ENCODE results near the gene PRDX5. TPM values are rescaled to one million over a fixed set of nuclear protein-coding genes. Genes with fewer than 3 reads are reported as not detected.
"Not testable (repeated sequence)": the region's sequence is repeated elsewhere in the genome, so short reads cannot be mapped to it uniquely, and the experiment has no call there.

PRDX5 gene
- total RNA-seq, 2 experiments from 2014 or later, result 177 to 217 TPM

GRCh38 chr11:64314805-64315561 lies 2.9 kb upstream of the PRDX5 start:
- DNase-seq (ENCODE audit: low spot score), result no peak
- no TSS peak for BruUV-seq (replicated peaks)
- CTCF ChIA-PET (ENCODE audit: unreplicated experiment), result no interaction called here
- H3K4me1 ChIP-seq (ENCODE audit: insufficient read depth, low read length, poor library complexity, severe bottlenecking), result peaks cover 29% of the 10 kb centered on the region
- intact Hi-C loops (cut with micrococcal nuclease; ENCODE audit: unreplicated experiment), result no loop called here
- H3K36me3 ChIP-seq (ENCODE audit: insufficient read depth, low read length), result peaks cover 67% of the 10 kb centered on the region
- POLR2A ChIA-PET, result no interaction called here
- peaks cover 17% of the 10 kb centered on the region; the same call in 1 of the 2 replicates for H3K79me2 ChIP-seq (ENCODE audit: insufficient read depth, low read depth, low read length)
- no peaks in the 10 kb centered on the region for H3K9me3 ChIP-seq (ENCODE audit: low read length)
- peak overlapping the region; percentile 77; the same call in 1 of the 2 replicates for H3K4me2 ChIP-seq (ENCODE audit: low read length)
- no peaks in the 10 kb centered on the region for H4K20me1 ChIP-seq (ENCODE audit: insufficient read depth, low read length)
- no peak overlapping the region for H3K4me3 ChIP-seq (ENCODE audit: low read depth, low read length, poor library complexity, severe bottlenecking)
- no peak overlapping the region for H3K27ac ChIP-seq (ENCODE audit: low read depth, low read length, poor library complexity, severe bottlenecking)
- no peaks in the 10 kb centered on the region for H3K9me2 ChIP-seq (ENCODE audit: insufficient read depth, low read length)
- no peak overlapping the region for H2AFZ ChIP-seq (ENCODE audit: low read length)
- TF ChIP-seq CTCF (conservative IDR thresholded peaks at IDR 0.05; ENCODE audit: low read length) (0 out of 2 replicates have a peak, but pooled peaks have one; percentile 22), EZH2phosphoT487 (IDR thresholded peaks at IDR 0.05; ENCODE audit: borderline replicate concordance, low read depth, low read length) (no peak)

- Histone ChIP-seq H3K79me2 (ENCODE audit: insufficient read depth, low read depth, low read length) (peaks cover 17% of the 10 kb centered on the region; the same call in 1 of the 2 replicates), H3K27ac (ENCODE audit: low read depth, low read length, poor library complexity, severe bottlenecking) (peak overlapping the region; percentile 88), H3K4me1 (ENCODE audit: insufficient read depth, low read length, poor library complexity, severe bottlenecking) (peaks cover 29% of the 10 kb centered on the region), H3K36me3 (ENCODE audit: insufficient read depth, low read length) (peaks cover 72% of the 10 kb centered on the region), H3K4me3 (ENCODE audit: low read depth, low read length, poor library complexity, severe bottlenecking) (peak overlapping the region; percentile 83), H3K4me2 (ENCODE audit: low read length) (peak overlapping the region; percentile 77)
- H2AFZ ChIP-seq (ENCODE audit: low read length); H4K20me1 ChIP-seq (ENCODE audit: insufficient read depth, low read length); H3K9me2 ChIP-seq (ENCODE audit: insufficient read depth, low read length); DNase-seq (ENCODE audit: low spot score); H3K9me3 ChIP-seq (ENCODE audit: low read length); intact Hi-C loops (cut with micrococcal nuclease; ENCODE audit: unreplicated experiment): not testable (repeated sequence)
- ChIA-PET CTCF (ENCODE audit: unreplicated experiment) (interaction anchor here (0.6 kb wide), 1 partner anchor 11 kb away, joined by 3 read pairs; no protein-coding TSS in a partner anchor), POLR2A (interaction anchor here (0.6 to 2.3 kb wide), 2 partner anchors 25 to 39 kb away, joined by 3 to 22 read pairs; partner anchors contain the start of gene CCDC88B)
- BruUV-seq (replicated peaks), result TSS peak; percentile 45
These were observed 2.0 kb upstream of the PRDX5 start for GRCh38 chr11:64315667-64316526.

GRCh38 chr11:64316672-64317324 lies 1.1 kb upstream of the PRDX5 start:
- Histone ChIP-seq H2AFZ (ENCODE audit: low read length) (no peak overlapping the region), H3K4me2 (ENCODE audit: low read length) (peak overlapping the region; percentile 77), H3K4me3 (ENCODE audit: low read depth, low read length, poor library complexity, severe bottlenecking) (peak overlapping the region; percentile 83), H3K9me3 (ENCODE audit: low read length) (no peaks in the 10 kb centered on the region), H3K36me3 (ENCODE audit: insufficient read depth, low read length) (peaks cover 76% of the 10 kb centered on the region), H4K20me1 (ENCODE audit: insufficient read depth, low read length) (no peaks in the 10 kb centered on the region), H3K9me2 (ENCODE audit: insufficient read depth, low read length) (no peaks in the 10 kb centered on the region), H3K79me2 (ENCODE audit: insufficient read depth, low read depth, low read length) (peaks cover 17% of the 10 kb centered on the region; the same call in 1 of the 2 replicates), H3K4me1 (ENCODE audit: insufficient read depth, low read length, poor library complexity, severe bottlenecking) (peaks cover 29% of the 10 kb centered on the region), H3K27ac (ENCODE audit: low read depth, low read length, poor library complexity, severe bottlenecking) (peak overlapping the region; percentile 88)
- TSS peak; percentile 100 for BruUV-seq (replicated peaks)
- TF ChIP-seq CTCF (conservative IDR thresholded peaks at IDR 0.05; ENCODE audit: low read length), result peak; percentile 60
- no peak for TF ChIP-seq EZH2phosphoT487 (IDR thresholded peaks at IDR 0.05; ENCODE audit: borderline replicate concordance, low read depth, low read length)
- peak; percentile 59 for DNase-seq (ENCODE audit: low spot score)
- intact Hi-C loops (cut with micrococcal nuclease; ENCODE audit: unreplicated experiment), result loop anchor here (1.0 kb wide), 3 partner anchors 11 to 39 kb away; partner anchors contain the start of gene ESRRA
- POLR2A ChIA-PET, result interaction anchor here (0.6 to 2.3 kb wide), 17 partner anchors 9 to 250 kb away, joined by 3 to 22 read pairs (median 5); partner anchors contain the start of genes BAD, CCDC88B, ESRRA and FKBP2
- CTCF ChIA-PET (ENCODE audit: unreplicated experiment), result interaction anchor here (0.7 to 2.1 kb wide), 10 partner anchors 9 to 132 kb away, joined by 3 to 33 read pairs (median 4); partner anchors contain the start of gene FERMT3
